Activated CD4-positive, alpha-beta memory T cell treated with anti-CD3 and anti-CD28 coated beads for 36 hours (primary cell): ENCODE measurements around the gene ACTMAP. TPM values are rescaled to one million over a fixed set of nuclear protein-coding genes. Genes with fewer than 3 reads are reported as not detected.
"Not testable (repeated sequence)": the region's sequence is repeated elsewhere in the genome, so short reads cannot be mapped to it uniquely, and the experiment has no call there.

Source experiments
- CTCF ChIA-PET: fragments of 350-600 bp; sonication (Branson Sonifier 250); formaldehyde crosslinking; loops from one replicate; lab custom pipeline; 2021; ENCODE audit warnings: antibody characterized with exemption, inconsistent platforms; lab: Charles Lee
- POLR2A ChIA-PET: fragments of 350-600 bp; sonication (Branson Sonifier 250); formaldehyde crosslinking; loops from one replicate; lab custom pipeline; 2021; ENCODE audit warnings: antibody characterized with exemption; lab: Charles Lee
- DNase-seq: peaks from one replicate; pipeline ENCODE4 v3.0.0-alpha.2; 2020
- H3K27ac Mint-ChIP-seq: one replicate; pipeline ENCODE4 v1.8.0; 2021; ENCODE audit warnings: mixed read lengths
- H3K27me3 Mint-ChIP-seq: one replicate; pipeline ENCODE4 v1.8.0; 2021; ENCODE audit warnings: mixed read lengths
- H3K36me3 Mint-ChIP-seq: one replicate; pipeline ENCODE4 v1.8.0; 2021; ENCODE audit warnings: mixed read lengths
- H3K4me1 Mint-ChIP-seq: one replicate; pipeline ENCODE4 v1.8.0; 2021; ENCODE audit warnings: low read depth, mixed read lengths
- H3K4me3 Mint-ChIP-seq: one replicate; pipeline ENCODE4 v1.8.0; 2021; ENCODE audit warnings: mild to moderate bottlenecking, mixed read lengths
- H3K9me3 Mint-ChIP-seq: one replicate; pipeline ENCODE4 v1.8.0; 2021; ENCODE audit warnings: mixed read lengths
- intact Hi-C: fragments of 100-400 bp; cut with micrococcal nuclease; formaldehyde crosslinking; loops from one replicate; pipeline ENCODE4 v1.15.1; 2023
- total RNA-seq, 2 experiments: library from RNA; stranded (reverse); gene quantifications; one replicate each; pipeline ENCODE4 v1.2.3, GENCODE V29; 2021

The ACTMAP gene
- total RNA-seq, 2 experiments from 2014 or later: 14.1 to 15.8 TPM

DNA sequence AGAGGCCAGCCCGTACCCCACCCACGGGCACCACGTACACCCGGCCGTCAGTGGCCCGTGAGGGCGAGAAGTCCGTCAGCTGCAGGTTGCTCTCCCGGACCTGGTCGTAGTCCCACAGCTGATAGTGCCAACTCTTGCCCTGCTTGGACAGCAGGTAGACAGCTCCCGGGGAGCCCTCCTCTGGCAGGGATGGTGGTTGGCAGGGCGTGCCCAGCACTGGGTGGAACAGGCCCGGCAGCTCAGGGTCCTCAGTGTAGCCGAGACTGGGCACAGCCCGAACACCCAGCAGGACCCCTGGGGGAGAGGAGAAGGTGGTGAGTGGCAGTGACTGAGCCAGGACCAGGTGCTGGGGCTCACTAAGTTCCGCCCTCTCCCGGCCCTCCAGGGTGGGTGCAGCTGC lies 7.8 kb downstream of the ACTMAP start:
- no peaks in the 10 kb centered on the region for H3K27me3 Mint-ChIP-seq

DNA sequence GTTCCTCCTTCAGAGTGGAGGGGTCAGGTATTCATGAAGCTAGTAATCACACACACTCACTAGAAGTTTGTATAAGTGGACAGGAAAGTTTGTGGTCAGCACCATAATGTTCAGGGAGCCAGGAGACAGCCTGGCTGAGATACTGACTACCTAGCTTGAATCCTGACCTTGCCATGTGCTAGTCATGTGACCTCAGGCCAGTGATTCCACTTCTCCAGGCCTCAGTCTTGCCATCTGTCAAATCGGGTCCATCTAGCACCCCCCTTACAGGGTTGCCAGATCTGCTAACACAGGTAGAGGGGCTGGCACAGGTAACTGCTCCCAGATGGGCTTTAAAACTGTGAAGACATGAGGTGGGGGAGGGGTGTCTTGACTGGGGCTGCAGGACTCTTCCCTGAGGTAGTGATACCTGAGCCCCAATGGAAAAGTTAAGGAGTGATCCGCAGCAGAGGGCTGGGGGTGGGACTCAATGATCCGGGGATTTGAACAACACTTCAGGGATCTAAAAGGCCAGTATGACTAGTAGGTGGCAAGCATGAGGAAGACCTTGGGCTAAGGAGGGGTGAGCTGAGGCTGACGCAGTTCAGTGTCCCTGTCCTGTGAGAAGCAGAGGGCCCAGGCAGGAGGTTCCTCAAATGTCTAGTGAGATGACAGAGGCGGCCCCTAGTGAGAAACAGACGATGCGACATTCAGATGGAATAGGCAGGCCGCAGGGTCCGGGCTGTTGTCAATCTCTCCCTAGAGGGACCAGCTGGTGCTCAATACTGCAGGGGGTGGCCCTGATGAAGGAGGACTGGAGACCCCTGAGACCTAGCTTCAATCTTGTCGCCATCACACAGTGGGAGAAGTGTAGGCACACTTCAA lies 8.5 kb downstream of the ACTMAP start:
- Mint-ChIP-seq H3K27me3 (no peaks in the 10 kb centered on the region), H3K36me3 (peaks cover 12% of the 10 kb centered on the region), H3K4me1 (peaks cover 3% of the 10 kb centered on the region), H3K4me3 (no peak overlapping the region), H3K9me3 (no peaks in the 10 kb centered on the region), H3K27ac (no peak overlapping the region)
- no peak for DNase-seq
- ChIA-PET CTCF (interaction anchor here (0.5 to 6.6 kb wide), 4 partner anchors 64 to 898 kb away, joined by 3 to 27 read pairs (median 5); no protein-coding TSS in a partner anchor), POLR2A (no interaction called here)
- intact Hi-C loops: no loop called here

More for the DNA sequence above, 7.8 kb downstream of the ACTMAP start:
- intact Hi-C loops: no loop called here
- POLR2A ChIA-PET: no interaction called here
- peaks cover 3% of the 10 kb centered on the region for H3K4me1 Mint-ChIP-seq
- CTCF ChIA-PET: interaction anchor here (0.7 to 6.6 kb wide), 3 partner anchors 64 to 79 kb away, joined by 3 to 27 read pairs (median 6); no protein-coding TSS in a partner anchor
- no peak for DNase-seq
- no peaks in the 10 kb centered on the region for H3K9me3 Mint-ChIP-seq
- no peak overlapping the region for H3K4me3 Mint-ChIP-seq
- no peak overlapping the region for H3K27ac Mint-ChIP-seq
- H3K36me3 Mint-ChIP-seq: peaks cover 11% of the 10 kb centered on the region

GRCh38 chr19:40740747-40741146 lies 9.5 kb downstream of the ACTMAP start:
- DNase-seq: no peak
- ChIA-PET CTCF (no interaction called here), POLR2A (no interaction called here)
- Mint-ChIP-seq H3K27me3 (no peaks in the 10 kb centered on the region), H3K27ac (no peak overlapping the region), H3K36me3 (peaks cover 12% of the 10 kb centered on the region), H3K4me1 (peaks cover 3% of the 10 kb centered on the region), H3K4me3 (no peak overlapping the region), H3K9me3 (no peaks in the 10 kb centered on the region)
- intact Hi-C loops: no loop called here

DNA sequence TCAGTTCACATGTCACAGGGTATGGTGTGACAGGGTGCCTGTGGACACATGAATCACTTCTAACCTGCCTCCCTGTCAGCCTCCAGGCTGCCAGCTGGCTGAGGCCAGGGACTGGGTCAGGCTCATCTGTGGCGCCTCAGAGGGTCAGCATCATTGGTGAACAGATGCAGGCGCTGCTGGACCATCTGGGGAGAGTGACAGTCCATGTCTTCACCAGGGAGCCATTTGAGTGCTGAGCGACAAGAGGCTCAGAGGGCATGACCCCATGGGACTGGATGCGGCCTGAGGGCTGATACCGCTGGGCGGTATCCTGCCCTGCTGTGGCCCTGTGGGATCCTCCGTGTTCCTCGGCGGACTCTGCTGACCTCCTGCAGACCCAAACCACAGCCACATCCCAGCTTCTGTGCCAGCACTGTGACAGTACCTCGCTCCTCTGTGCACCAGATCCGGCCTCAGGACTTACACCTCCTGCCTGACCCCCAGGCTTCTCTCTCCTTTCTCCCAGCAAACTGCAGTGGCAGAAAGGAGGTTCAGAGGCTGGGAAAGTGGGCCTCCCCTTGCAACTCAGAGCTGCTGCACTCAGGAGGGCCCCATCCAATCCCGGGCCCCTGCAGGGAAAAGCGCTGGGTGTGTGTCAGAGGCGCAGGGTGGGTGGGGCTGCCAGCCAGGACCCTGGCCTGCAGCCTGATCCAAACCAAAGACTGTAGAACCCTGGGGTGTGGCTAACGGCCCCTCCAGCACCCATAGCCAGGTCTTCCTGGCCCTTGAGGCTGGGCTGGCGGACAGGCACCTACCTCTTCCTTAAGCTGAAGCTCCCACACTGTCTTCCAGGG lies 10.2 kb downstream of the ACTMAP start:
- H3K4me3 Mint-ChIP-seq: no peak overlapping the region
- no peaks in the 10 kb centered on the region for H3K27me3 Mint-ChIP-seq
- H3K27ac Mint-ChIP-seq: no peak overlapping the region
- DNase-seq: no peak
- ChIA-PET POLR2A (no interaction called here), CTCF (no interaction called here)
- H3K36me3 Mint-ChIP-seq: peaks cover 12% of the 10 kb centered on the region
- H3K9me3 Mint-ChIP-seq: no peaks in the 10 kb centered on the region
- intact Hi-C loops: no loop called here
- peaks cover 3% of the 10 kb centered on the region for H3K4me1 Mint-ChIP-seq

GRCh38 chr19:40739030-40739839 lies 11.0 kb downstream of the ACTMAP start:
- Mint-ChIP-seq H3K4me3 (no peak overlapping the region), H3K27ac (no peak overlapping the region), H3K36me3 (peaks cover 12% of the 10 kb centered on the region), H3K27me3 (no peaks in the 10 kb centered on the region), H3K9me3 (no peaks in the 10 kb centered on the region), H3K4me1 (peaks cover 3% of the 10 kb centered on the region)
- DNase-seq: no peak
- ChIA-PET CTCF (no interaction called here), POLR2A (no interaction called here)
- intact Hi-C loops: no loop called here

DNA sequence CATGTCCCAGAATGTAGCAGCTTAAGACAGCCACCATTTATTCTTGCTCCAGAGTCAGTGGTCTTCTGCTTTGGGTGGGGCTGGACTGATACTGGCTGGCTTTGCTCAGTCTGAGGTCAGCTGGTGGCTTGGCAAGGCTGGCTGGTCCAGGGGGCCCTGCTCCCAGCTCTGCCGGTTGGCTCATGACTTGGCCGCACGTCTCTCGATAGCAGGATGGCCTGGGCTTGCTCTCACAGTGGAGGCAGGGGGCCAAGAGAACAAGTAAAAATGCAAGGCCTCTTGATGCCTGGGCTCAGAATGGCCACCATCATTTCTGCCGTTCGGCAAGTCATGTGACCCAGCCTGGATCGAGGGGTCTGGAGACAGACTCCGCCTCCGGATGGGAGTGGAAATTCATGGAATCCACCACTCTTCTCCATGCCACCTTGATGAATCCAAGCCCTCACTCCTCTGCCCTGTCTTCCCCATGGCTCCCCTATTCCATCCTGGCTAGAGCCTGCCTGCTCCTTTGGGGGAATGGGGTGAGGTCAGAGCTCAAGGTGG lies 13.1 kb downstream of the ACTMAP start:
- no peaks in the 10 kb centered on the region for H3K27me3 Mint-ChIP-seq
- no peak for DNase-seq
- intact Hi-C loops: no loop called here
- no peak overlapping the region for H3K27ac Mint-ChIP-seq
- H3K4me3 Mint-ChIP-seq: no peak overlapping the region
- peaks cover 22% of the 10 kb centered on the region for H3K36me3 Mint-ChIP-seq
- no peaks in the 10 kb centered on the region for H3K9me3 Mint-ChIP-seq
- H3K4me1 Mint-ChIP-seq: peaks cover 3% of the 10 kb centered on the region
- ChIA-PET CTCF (no interaction called here), POLR2A (no interaction called here)

DNA sequence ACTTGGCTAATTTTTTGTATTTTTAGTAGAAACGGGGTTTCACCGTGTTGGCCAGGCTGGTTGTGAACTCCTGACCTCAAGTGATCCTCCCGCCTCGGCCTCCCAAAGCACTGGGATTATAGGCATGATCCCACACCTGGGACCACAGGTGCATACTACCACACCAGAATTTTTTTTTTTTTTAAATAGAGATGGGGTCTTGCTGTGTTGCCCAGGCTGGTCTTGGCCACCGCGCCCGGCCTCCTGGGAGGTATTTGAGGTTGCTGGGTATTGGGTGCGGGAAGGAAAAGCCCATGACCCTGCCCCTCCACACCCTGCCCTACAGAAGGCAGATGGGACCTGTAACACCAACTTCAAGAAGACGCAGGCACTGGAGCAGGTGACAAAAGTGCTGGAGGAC lies 13.6 kb downstream of the ACTMAP start:
- no peaks in the 10 kb centered on the region for H3K27me3 Mint-ChIP-seq
- H3K4me3 Mint-ChIP-seq: no peak overlapping the region
- H3K4me1 Mint-ChIP-seq: peaks cover 3% of the 10 kb centered on the region
- CTCF ChIA-PET: no interaction called here
- no peak overlapping the region for H3K27ac Mint-ChIP-seq
- no peaks in the 10 kb centered on the region for H3K9me3 Mint-ChIP-seq
- intact Hi-C loops: no loop called here
- POLR2A ChIA-PET: no interaction called here
- H3K36me3 Mint-ChIP-seq: peaks cover 22% of the 10 kb centered on the region
- no peak for DNase-seq

GRCh38 chr19:40735013-40735771 lies 15.1 kb downstream of the ACTMAP start:
- no peak overlapping the region for H3K27ac Mint-ChIP-seq
- POLR2A ChIA-PET: no interaction called here
- H3K4me3 Mint-ChIP-seq: no peak overlapping the region
- H3K36me3 Mint-ChIP-seq: peaks cover 31% of the 10 kb centered on the region
- H3K4me1 Mint-ChIP-seq: peaks cover 3% of the 10 kb centered on the region
- CTCF ChIA-PET: no interaction called here
- no peak for DNase-seq
- intact Hi-C loops: no loop called here
- no peaks in the 10 kb centered on the region for H3K27me3 Mint-ChIP-seq
- no peaks in the 10 kb centered on the region for H3K9me3 Mint-ChIP-seq

DNA sequence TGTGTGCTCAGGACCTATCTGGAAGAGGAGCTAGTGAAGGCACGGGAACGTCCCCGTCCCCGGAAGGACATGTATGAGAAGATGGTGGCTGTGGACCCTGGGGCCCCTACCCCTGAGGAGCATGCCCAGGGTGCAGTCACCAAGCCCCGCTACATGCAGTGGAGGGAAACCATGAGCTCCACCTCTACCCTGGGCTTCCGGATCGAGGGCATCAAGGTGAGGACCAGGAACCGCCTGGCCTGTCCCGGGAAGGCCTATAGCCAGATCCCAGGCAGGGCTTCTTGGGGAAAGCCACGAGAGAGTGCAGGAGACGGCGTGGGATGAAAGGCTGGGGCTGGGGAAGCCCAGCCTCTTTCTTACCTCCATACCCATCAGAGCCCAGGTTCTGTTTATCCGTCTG lies 17.1 kb downstream of the ACTMAP start:
- H3K36me3 Mint-ChIP-seq: peaks cover 28% of the 10 kb centered on the region

GRCh38 chr19:40732304-40732703 lies 18.0 kb downstream of the ACTMAP start:
- intact Hi-C loops, DNase-seq, POLR2A ChIA-PET, H3K4me1 Mint-ChIP-seq, H3K9me3 Mint-ChIP-seq, H3K4me3 Mint-ChIP-seq, H3K27ac Mint-ChIP-seq, H3K27me3 Mint-ChIP-seq, CTCF ChIA-PET: not testable (repeated sequence)
- H3K36me3 Mint-ChIP-seq: peaks cover 28% of the 10 kb centered on the region

More for the DNA sequence above, 17.1 kb downstream of the ACTMAP start:
- DNase-seq: no peak
- intact Hi-C loops: no loop called here
- no peak overlapping the region for H3K4me3 Mint-ChIP-seq
- H3K4me1 Mint-ChIP-seq: no peaks in the 10 kb centered on the region
- POLR2A ChIA-PET: no interaction called here
- H3K27ac Mint-ChIP-seq: no peak overlapping the region
- no peaks in the 10 kb centered on the region for H3K9me3 Mint-ChIP-seq
- CTCF ChIA-PET: interaction anchor here (1.0 to 1.5 kb wide), 3 partner anchors 11 to 99 kb away, joined by 3 to 6 read pairs (median 4); no protein-coding TSS in a partner anchor
- no peaks in the 10 kb centered on the region for H3K27me3 Mint-ChIP-seq

DNA sequence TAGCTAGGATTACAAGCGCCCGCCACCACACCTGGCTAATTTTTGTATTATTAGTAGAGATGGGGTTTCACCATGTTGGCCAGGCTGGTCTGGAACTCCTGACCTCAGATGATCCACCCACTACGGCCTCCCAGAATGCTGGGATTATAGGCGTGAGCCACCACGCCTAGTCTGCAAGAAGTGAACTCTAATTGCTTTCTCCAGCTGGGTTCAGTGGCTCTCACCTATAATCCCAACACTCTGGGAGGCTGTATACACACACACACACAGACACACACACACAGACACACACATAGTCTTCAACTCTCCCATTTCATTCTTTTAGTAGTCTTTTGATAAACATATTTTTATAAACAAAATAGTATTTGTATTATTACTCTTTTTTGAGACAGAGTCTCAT lies 20.2 kb downstream of the ACTMAP start:
- H3K9me3 Mint-ChIP-seq, DNase-seq, H3K27me3 Mint-ChIP-seq, H3K27ac Mint-ChIP-seq, H3K4me3 Mint-ChIP-seq, H3K4me1 Mint-ChIP-seq, intact Hi-C loops, POLR2A ChIA-PET: not testable (repeated sequence)
- H3K36me3 Mint-ChIP-seq: peaks cover 37% of the 10 kb centered on the region
- CTCF ChIA-PET: interaction anchor here (0.8 kb wide), 1 partner anchor 95 kb away, joined by 3 read pairs; no protein-coding TSS in a partner anchor
